SU-DHL-6 (cell line): ENCODE results near the gene LY9.

Experiments used
- CTCF ChIP-seq: fragments of 200-600 bp; sonication (generic); IDR thresholded peaks from one replicate; pipeline ENCODE4 v1.5.1; 2017; ENCODE audit warnings: antibody characterized with exemption, mild to moderate bottlenecking, low read length, moderate library complexity; ENCODE audit not compliant: insufficient read depth, poor library complexity, severe bottlenecking
- EZH2phosphoT487 ChIP-seq: fragments of 200-600 bp; sonication (generic), shearing (Covaris generic); conservative IDR thresholded peaks from 2 replicates; pipeline ENCODE4 v1.6.1; 2018; ENCODE audit warnings: mild to moderate bottlenecking, antibody characterized with exemption, low read length, moderate library complexity, mixed read lengths

GRCh38 chr1:160830321-160831153, 34.6 kb downstream of the LY9 start:
- TF ChIP-seq CTCF: peak; percentile 81
- TF ChIP-seq EZH2phosphoT487: no peak
